H1 (cell line): ENCODE measurements around the gene SH3PXD2B.
"Not testable (repeated sequence)": the region's sequence is repeated elsewhere in the genome, so short reads cannot be mapped to it uniquely, and the experiment has no call there.

Experiments used
- CHD1 ChIP-seq: IDR thresholded peaks from 2 replicates; pipeline ENCODE4 v1.6.1; 2012; ENCODE audit warnings: low read depth, low read length, improper control_type of control experiment
- CTCF ChIP-seq, 3 experiments: IDR thresholded peaks; 1 replicate in 2 of 3; 2 replicates in 1 of 3; pipeline versions ENCODE4 v1.5.1 to v1.6.1; 2011; ENCODE audit warnings: low read length in 3 of 3, mild to moderate bottlenecking in 3 of 3, inconsistent platforms in 2 of 3, low read depth in 1 of 3, moderate library complexity in 1 of 3; ENCODE audit not compliant: insufficient read depth in 1 of 3; ENCODE audit errors: control extremely low read depth in 1 of 3
- E2F6 ChIP-seq: IDR thresholded peaks from 2 replicates; pipeline ENCODE4 v1.6.1; 2012; ENCODE audit warnings: inconsistent platforms
- EP300 ChIP-seq, 2 experiments: IDR thresholded peaks; 1 replicate in 1 of 2; 2 replicates in 1 of 2; pipeline ENCODE4 v1.6.1; 2011 to 2012; ENCODE audit warnings: low read depth in 2 of 2, low read length in 2 of 2, mild to moderate bottlenecking in 2 of 2, borderline replicate concordance in 1 of 2, inconsistent platforms in 1 of 2, moderate library complexity in 1 of 2
- KDM1A ChIP-seq: fragments of 200-600, 300-600 bp; sonication (generic); IDR thresholded peaks from 2 replicates; pipeline ENCODE4 v1.7.1; 2016; ENCODE audit warnings: mild to moderate bottlenecking, low read length, borderline replicate concordance
- POLR2A ChIP-seq, 2 experiments: IDR thresholded peaks; 1 replicate in 1 of 2; 2 replicates in 1 of 2; pipeline ENCODE4 v1.6.1; 2011; ENCODE audit warnings: low read depth in 2 of 2, low read length in 2 of 2, mild to moderate bottlenecking in 2 of 2; ENCODE audit errors: control extremely low read depth in 1 of 2
- RAD21 ChIP-seq, 2 experiments: IDR thresholded peaks in 1 of 2; conservative IDR thresholded peaks in 1 of 2; 2 replicates each; pipeline ENCODE4 v1.6.1; 2011; ENCODE audit warnings: low read depth in 2 of 2, low read length in 2 of 2, improper control_type of control experiment in 1 of 2, inconsistent platforms in 1 of 2, mild to moderate bottlenecking in 1 of 2, moderate library complexity in 1 of 2
- SP4 ChIP-seq: IDR thresholded peaks from 2 replicates; pipeline ENCODE4 v1.6.1; 2012; ENCODE audit warnings: low read length, inconsistent platforms
- YY1 ChIP-seq: IDR thresholded peaks from 2 replicates; pipeline ENCODE4 v1.6.1; 2011; ENCODE audit warnings: low read depth, mild to moderate bottlenecking, low read length

DNA sequence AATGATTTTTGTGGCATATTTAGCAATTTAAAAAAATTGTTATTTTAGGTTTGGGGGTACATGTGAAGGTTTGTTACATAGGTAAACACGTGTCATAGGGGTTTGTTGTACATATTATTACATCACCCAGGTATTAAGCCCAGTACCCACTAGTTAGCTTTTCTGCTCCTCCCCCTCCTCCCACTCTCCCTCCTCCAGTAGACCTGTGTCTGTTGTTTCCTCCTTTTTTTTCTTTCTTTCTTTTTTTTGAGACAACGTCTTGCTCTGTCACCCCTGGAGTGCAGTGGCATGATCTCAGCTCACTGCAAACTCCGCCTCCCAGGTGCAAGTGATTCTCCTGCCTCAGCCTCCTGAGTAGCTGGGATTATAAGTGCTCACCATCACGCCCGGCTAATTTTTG is 162.5 kb downstream of the SH3PXD2B start:
- TF ChIP-seq CHD1; KDM1A; POLR2A (IDR thresholded peaks at IDR 0.05; ENCODE audit: control extremely low read depth in 1 of 2, low read depth in 2 of 2, low read length in 2 of 2); CTCF (IDR thresholded peaks at IDR 0.05; ENCODE audit: control extremely low read depth in 1 of 3, insufficient read depth in 1 of 3, low read depth in 1 of 3, low read length in 3 of 3); RAD21 (IDR thresholded peaks at IDR 0.05 in 1 of 2, conservative IDR thresholded peaks at IDR 0.05 in 1 of 2; ENCODE audit: low read depth in 2 of 2, low read length in 2 of 2); YY1; SP4; EP300 (IDR thresholded peaks at IDR 0.05; ENCODE audit: borderline replicate concordance in 1 of 2, low read depth in 2 of 2, low read length in 2 of 2); E2F6: not testable (repeated sequence)
